ENCODE measurements around the gene CYP2S1.
"Not testable (repeated sequence)": the region's sequence is repeated elsewhere in the genome, so short reads cannot be mapped to it uniquely, and the experiment has no call there.

Gene CYP2S1

GRCh38 chr19:41172297-41173164 lies 20.5 kb upstream of the CYP2S1 start:
- Histone ChIP-seq H3K36me3 (ENCODE audit: control insufficient read depth, insufficient read depth, low read length) (no peaks in the 10 kb centered on the region), H3K27ac (no peak overlapping the region), H3K4me3 (ENCODE audit: low read depth, low read length) (no peak overlapping the region), H3K27me3 (ENCODE audit: control insufficient read depth, insufficient read depth, low read length) (no peaks in the 10 kb centered on the region), H3K79me2 (no peaks in the 10 kb centered on the region), H2AFZ (no peak overlapping the region), H3K9ac (no peak overlapping the region), H3K9me3 (ENCODE audit: control insufficient read depth, low read length) (no peaks in the 10 kb centered on the region), H3K4me2 (ENCODE audit: low read length) (no peak overlapping the region), H3K4me1 (no peaks in the 10 kb centered on the region)
- no peak for TF ChIP-seq CTCF (IDR thresholded peaks at IDR 0.05)

- Histone ChIP-seq H3K36me3 (ENCODE audit: control insufficient read depth, insufficient read depth, low read length) (no peaks in the 10 kb centered on the region), H3K4me3 (ENCODE audit: low read depth, low read length) (no peak overlapping the region), H3K27me3 (ENCODE audit: control insufficient read depth, insufficient read depth, low read length) (no peaks in the 10 kb centered on the region), H3K79me2 (no peaks in the 10 kb centered on the region), H3K27ac (no peak overlapping the region), H3K4me1 (no peaks in the 10 kb centered on the region), H2AFZ (no peak overlapping the region), H3K9ac (no peak overlapping the region), H3K4me2 (ENCODE audit: low read length) (no peak overlapping the region), H3K9me3 (ENCODE audit: control insufficient read depth, low read length) (no peaks in the 10 kb centered on the region)
- TF ChIP-seq CTCF (IDR thresholded peaks at IDR 0.05), result no peak
Observed at GRCh38 chr19:41174297-41174928, 18.6 kb upstream of the CYP2S1 start.

- no peak overlapping the region for H3K4me2 ChIP-seq (ENCODE audit: low read length)
- H2AFZ ChIP-seq, result peak overlapping the region; percentile 33
- TF ChIP-seq CTCF (IDR thresholded peaks at IDR 0.05), result no peak
- no peaks in the 10 kb centered on the region for H3K9me3 ChIP-seq (ENCODE audit: control insufficient read depth, low read length)
- no peak overlapping the region for H3K27ac ChIP-seq
- no peaks in the 10 kb centered on the region for H3K4me1 ChIP-seq
- no peaks in the 10 kb centered on the region for H3K79me2 ChIP-seq
- no peak overlapping the region for H3K4me3 ChIP-seq (ENCODE audit: low read depth, low read length)
- no peak overlapping the region for H3K9ac ChIP-seq
- H3K36me3 ChIP-seq (ENCODE audit: control insufficient read depth, insufficient read depth, low read length), result no peaks in the 10 kb centered on the region
- H3K27me3 ChIP-seq (ENCODE audit: control insufficient read depth, insufficient read depth, low read length), result no peaks in the 10 kb centered on the region
Observed at GRCh38 chr19:41175801-41176777, 16.9 kb upstream of the CYP2S1 start.

- not testable (repeated sequence) for H3K79me2 ChIP-seq; H3K4me2 ChIP-seq (ENCODE audit: low read length); H3K4me1 ChIP-seq; H3K4me3 ChIP-seq (ENCODE audit: low read depth, low read length); H3K27me3 ChIP-seq (ENCODE audit: control insufficient read depth, insufficient read depth, low read length); H2AFZ ChIP-seq; H3K9me3 ChIP-seq (ENCODE audit: control insufficient read depth, low read length); H3K27ac ChIP-seq; H3K36me3 ChIP-seq (ENCODE audit: control insufficient read depth, insufficient read depth, low read length); H3K9ac ChIP-seq
Observed at GRCh38 chr19:41180173-41180572, 12.8 kb upstream of the CYP2S1 start.
